Right cardiac atrium (tissue), 5 donors: Measurements from ENCODE around the gene IL18RAP. TPM values are rescaled to one million over a fixed set of nuclear protein-coding genes. Genes with fewer than 3 reads are reported as not detected.

Experiments
- ATAC-seq, 2 donors: fragments of 200-7000 bp; cut with Tn5 transposase; one replicate each; pipeline versions ENCODE4 v1.8.0 to v1.9.1; 2020; ENCODE audit warnings: moderate library complexity in 2 of 2, mild to moderate bottlenecking in 1 of 2
- DNase-seq, 3 donors: peaks; one replicate each; pipeline ENCODE4 v3.0.0-alpha.2; 2020
- H3K27ac ChIP-seq: one replicate; pipeline ENCODE4 v1.5.1; 2013; ENCODE audit warnings: mild to moderate bottlenecking, low read length, control low read depth, moderate library complexity
- H3K27me3 ChIP-seq: one replicate; pipeline ENCODE4 v1.6.1; 2013; ENCODE audit not compliant: control insufficient read depth, insufficient read depth
- H3K4me1 ChIP-seq: one replicate; pipeline ENCODE4 v1.6.1; 2013; ENCODE audit warnings: low read length; ENCODE audit not compliant: control insufficient read depth, insufficient read depth
- H3K4me3 ChIP-seq: one replicate; pipeline ENCODE4 v1.5.1; 2013; ENCODE audit warnings: low read length, control low read depth
- H3K9me3 ChIP-seq: one replicate; pipeline ENCODE4 v1.6.1; 2013; ENCODE audit warnings: low read length; ENCODE audit not compliant: control insufficient read depth
- WGBS: extraction: QIAGEN DNeasy Blood & Tissue Kit; methylation state at CpG from one replicate; pipeline ENCODE4 v1.1.7; 2013; 5-methylcytosine and 5-hydroxymethylcytosine counted together
- intact Hi-C, 4 donors: fragments of 100-400 bp; cut with DNase I; formaldehyde crosslinking; loops; one replicate each; pipeline versions ENCODE4 v1.11.0 to v1.14.0; 2022 to 2023
- polyA plus RNA-seq: library from polyadenylated mRNA; stranded (reverse); fragments of 200-250 nt; gene quantifications from one replicate; pipeline ENCODE4 v1.2.3, GENCODE V29; 2013
- total RNA-seq, 4 donors: library from RNA; stranded (reverse); fragmentation: NEBNext Ultra II Directional; extraction: Animal tissue kit (Norgen Biotek cat#: 25700); gene quantifications; one replicate each; pipeline ENCODE4 v1.2.1, GENCODE V29; 2021
- donor health status: healthy with polysubstance abuse.
- donor health status: DM: no; HTN: yes; CAD: no.
- donor health status: DM: no; HTN: no; CAD: no.
- donor health status: DM: no; HTN: yes; CAD: no; lungs with severe emphysema.
- donor health status: DM: yes; HTN: yes; CAD: no.

Gene IL18RAP
- total and polyA plus RNA-seq, 5 donors, result 0.18 to 0.92 (median 0.43) TPM

- H3K27me3 ChIP-seq, result no peaks in the 10 kb centered on the region
- intact Hi-C loops, result no loop called here
- 73% methylated on average over 6 of the region's 6 CpGs for WGBS
- ATAC-seq (no peak), DNase-seq (no peak)
- H3K9me3 ChIP-seq, result no peaks in the 10 kb centered on the region
- H3K27ac ChIP-seq, result no peak overlapping the region
- no peaks in the 10 kb centered on the region for H3K4me1 ChIP-seq
- H3K4me3 ChIP-seq, result no peak overlapping the region
These were observed 61.5 kb downstream of the IL18RAP start for GRCh38 chr2:102484310-102485061.

- ATAC-seq (no peak), DNase-seq (no peak)
- Histone ChIP-seq H3K4me3 (no peak overlapping the region), H3K4me1 (no peaks in the 10 kb centered on the region), H3K27me3 (no peaks in the 10 kb centered on the region), H3K9me3 (no peaks in the 10 kb centered on the region), H3K27ac (no peak overlapping the region)
- 62% methylated on average over 5 of the region's 5 CpGs for WGBS
- intact Hi-C loops, result no loop called here
These were observed 62.3 kb downstream of the IL18RAP start for GRCh38 chr2:102485147-102485785.

DNA sequence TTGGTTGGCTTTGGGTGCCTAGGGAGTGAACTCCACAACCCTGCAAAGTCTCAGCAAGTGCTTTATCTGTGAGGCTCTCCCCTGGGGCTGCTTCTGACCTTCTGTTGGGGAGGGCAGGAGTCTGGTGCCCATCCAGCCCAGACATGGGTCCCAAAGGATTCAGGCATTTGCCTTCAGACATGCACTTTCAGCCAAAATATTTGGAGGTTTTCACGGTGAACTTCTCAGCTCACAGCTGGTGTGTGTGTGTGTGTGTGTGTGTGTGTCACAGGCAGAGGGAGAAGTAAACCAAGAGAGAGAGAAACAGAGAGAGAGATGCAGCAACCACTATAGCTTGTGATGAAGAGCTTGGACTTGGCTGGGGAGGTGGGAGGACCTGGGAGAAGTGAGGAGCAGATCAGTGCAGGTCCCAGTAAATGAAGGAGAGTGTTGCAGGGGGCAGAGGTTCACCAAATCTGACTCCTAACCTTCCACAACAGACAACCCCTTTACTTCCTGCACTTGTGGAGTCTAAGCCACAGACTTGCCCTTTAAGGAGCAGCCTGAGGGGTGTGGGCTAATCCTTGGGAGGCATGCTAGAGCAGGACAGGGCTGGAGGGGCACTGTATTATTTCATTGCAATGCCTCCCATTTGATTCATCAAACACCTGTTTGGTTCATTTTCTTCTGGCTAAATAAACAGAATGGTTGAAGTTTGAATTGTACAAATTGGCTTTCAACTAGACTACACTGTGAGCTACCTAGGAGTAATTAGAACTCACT lies 64.2 kb downstream of the IL18RAP start:
- H3K27me3 ChIP-seq, result no peaks in the 10 kb centered on the region
- ATAC-seq (no peak), DNase-seq (no peak)
- no peak overlapping the region for H3K4me3 ChIP-seq
- intact Hi-C loops, result no loop called here
- H3K4me1 ChIP-seq, result no peaks in the 10 kb centered on the region
- H3K9me3 ChIP-seq, result no peaks in the 10 kb centered on the region
- no peak overlapping the region for H3K27ac ChIP-seq
- WGBS, result 50% methylated on average over 1 of the region's 1 CpG

DNA sequence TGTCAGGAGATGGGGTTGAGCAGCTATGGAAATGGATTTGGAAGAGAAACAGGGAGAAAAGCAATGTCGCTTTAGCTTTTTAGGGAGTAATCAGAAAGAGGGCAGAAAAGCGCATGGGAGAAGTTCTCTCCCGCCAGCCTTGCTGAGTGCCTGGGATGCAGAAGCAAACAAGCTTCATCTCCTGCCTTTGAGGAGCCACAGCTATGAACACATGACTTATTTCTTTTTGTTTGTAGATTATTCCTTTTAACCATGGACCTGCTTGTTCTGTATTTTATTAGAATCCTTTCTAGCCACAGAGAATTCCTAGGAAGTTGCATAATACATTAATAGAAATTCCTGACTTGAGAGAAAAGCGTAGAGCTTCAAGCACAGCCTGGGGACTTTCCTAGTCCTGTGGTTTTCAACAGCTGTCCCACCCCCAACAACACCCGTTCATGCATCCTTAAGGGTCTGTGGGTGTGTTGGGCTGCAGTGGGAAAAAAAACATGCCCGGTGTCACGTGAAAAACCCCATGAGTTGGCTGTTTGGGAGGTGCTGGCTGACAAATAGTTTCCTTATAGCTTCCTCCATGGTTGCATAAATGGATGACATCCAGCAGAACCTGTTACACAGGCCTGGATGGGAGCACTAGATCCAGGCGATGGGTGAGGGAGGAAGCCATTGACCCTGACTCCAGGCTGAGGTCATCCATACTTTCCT lies 65.0 kb downstream of the IL18RAP start:
- Histone ChIP-seq H3K27me3 (no peaks in the 10 kb centered on the region), H3K4me1 (no peaks in the 10 kb centered on the region), H3K4me3 (no peak overlapping the region), H3K27ac (no peak overlapping the region), H3K9me3 (no peaks in the 10 kb centered on the region)
- ATAC-seq, result no peak
- 64% methylated on average over 8 of the region's 8 CpGs for whole genome bisulfite sequencing
- no peak for DNase-seq
- intact Hi-C loops, result no loop called here

DNA sequence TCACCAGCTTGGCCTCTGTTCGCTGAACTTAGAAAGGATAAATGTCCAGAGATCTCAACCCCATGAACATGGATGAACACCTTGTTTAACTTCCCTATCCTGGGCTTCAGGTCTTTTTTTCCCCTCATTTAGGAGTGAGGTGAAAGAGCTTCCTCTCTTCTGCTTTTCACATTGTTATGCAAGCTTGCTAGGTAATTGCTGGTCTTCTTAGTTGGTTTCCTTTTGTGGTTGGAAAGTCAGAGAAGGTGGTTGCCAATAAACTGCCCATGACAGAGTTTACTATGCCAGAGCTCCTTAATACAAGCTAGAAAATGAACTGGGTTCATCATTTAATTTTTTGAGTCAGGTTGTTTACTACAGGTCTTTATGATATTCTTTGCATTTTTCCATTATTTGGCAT lies 66.7 kb downstream of the IL18RAP start:
- no peak for ATAC-seq
- intact Hi-C loops, result no loop called here

GRCh38 chr2:102492006-102492405 lies 69.0 kb downstream of the IL18RAP start:
- intact Hi-C loops, result no loop called here
- H3K27me3 ChIP-seq, result no peaks in the 10 kb centered on the region
- H3K4me3 ChIP-seq, result no peak overlapping the region
- DNase-seq, result no peak
- H3K4me1 ChIP-seq, result no peaks in the 10 kb centered on the region
- no peak for ATAC-seq
- no peak overlapping the region for H3K27ac ChIP-seq
- no peaks in the 10 kb centered on the region for H3K9me3 ChIP-seq

More for the DNA sequence above, 66.7 kb downstream of the IL18RAP start:
- no peaks in the 10 kb centered on the region for H3K27me3 ChIP-seq
- H3K4me1 ChIP-seq, result no peaks in the 10 kb centered on the region
- WGBS, result 89% methylated on average over 1 of the region's 1 CpG
- no peak for DNase-seq
- H3K4me3 ChIP-seq, result no peak overlapping the region
- H3K27ac ChIP-seq, result no peak overlapping the region
- no peaks in the 10 kb centered on the region for H3K9me3 ChIP-seq

DNA sequence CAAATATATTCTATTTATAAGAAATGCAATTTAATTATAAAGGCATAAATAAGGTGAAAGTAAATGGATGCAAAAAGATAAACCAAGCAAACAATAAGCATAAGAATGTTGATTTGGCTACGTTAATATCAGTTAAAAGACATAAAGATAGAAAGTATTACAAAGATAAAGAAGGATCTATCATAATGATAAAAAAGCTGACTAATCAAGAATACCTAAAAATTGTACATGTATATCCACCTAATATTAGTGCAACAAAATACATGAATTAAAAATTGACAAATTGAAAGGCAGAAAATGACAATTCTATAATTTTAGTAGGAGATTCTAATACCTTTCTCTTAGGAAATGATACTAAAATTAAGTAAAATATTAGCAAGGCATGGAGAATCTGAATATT lies 71.6 kb downstream of the IL18RAP start:
- no peaks in the 10 kb centered on the region for H3K4me1 ChIP-seq
- intact Hi-C loops, result no loop called here
- no peak overlapping the region for H3K4me3 ChIP-seq
- H3K9me3 ChIP-seq, result no peaks in the 10 kb centered on the region
- no peak for DNase-seq
- no peak overlapping the region for H3K27ac ChIP-seq
- ATAC-seq, result no peak
- no peaks in the 10 kb centered on the region for H3K27me3 ChIP-seq
- 77% methylated on average over 1 of the region's 1 CpG for WGBS

DNA sequence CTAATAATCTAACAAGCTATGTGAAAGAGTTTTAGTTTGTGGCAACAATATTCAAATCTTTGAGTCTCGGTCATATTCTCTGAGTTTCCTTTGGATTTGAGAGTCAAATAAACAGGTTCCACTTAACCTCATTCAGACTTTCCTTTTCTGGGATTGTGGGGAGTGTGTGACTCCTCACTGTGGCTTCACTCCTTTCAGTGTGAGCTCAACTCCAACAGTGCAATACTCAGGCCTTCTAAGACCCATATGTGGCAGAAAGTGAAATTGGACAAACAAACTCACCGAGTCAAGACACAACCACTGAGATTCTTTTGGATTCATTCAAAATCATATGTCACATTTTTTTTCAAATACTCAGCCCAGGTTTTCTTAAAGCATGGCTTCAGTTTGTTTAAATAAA lies 75.5 kb downstream of the IL18RAP start:
- Histone ChIP-seq H3K27me3 (no peaks in the 10 kb centered on the region), H3K9me3 (no peaks in the 10 kb centered on the region), H3K4me3 (no peak overlapping the region), H3K4me1 (no peaks in the 10 kb centered on the region), H3K27ac (no peak overlapping the region)
- DNase-seq (no peak), ATAC-seq (no peak)
- intact Hi-C loops, result no loop called here
- 86% methylated on average over 2 of the region's 2 CpGs for WGBS

- intact Hi-C loops, result no loop called here
- H3K4me1 ChIP-seq, result no peaks in the 10 kb centered on the region
- 78% methylated on average over 1 of the region's 1 CpG for WGBS
- H3K9me3 ChIP-seq, result no peaks in the 10 kb centered on the region
- ATAC-seq, result no peak
- DNase-seq, result no peak
- H3K27me3 ChIP-seq, result no peaks in the 10 kb centered on the region
- no peak overlapping the region for H3K27ac ChIP-seq
- no peak overlapping the region for H3K4me3 ChIP-seq
These were observed 76.6 kb downstream of the IL18RAP start for GRCh38 chr2:102499558-102499957.
